SKM-1 treated with dmso at 0.1 percent for 144 hours (cell line): Measurements from ENCODE around the gene SARS2.
A peak's percentile ranks its signal among the peaks of the same experiment; 100 is the strongest.
"Not testable (repeated sequence)": the region's sequence is repeated elsewhere in the genome, so short reads cannot be mapped to it uniquely, and the experiment has no call there.

ENCODE experiments used
- DNase-seq: peaks from one replicate; lab custom pipeline; 2025; ENCODE audit not compliant: unreplicated experiment; lab: John Stamatoyannopoulos, UW

The SARS2 gene

GRCh38 chr19:38893341-38893771 is 37.2 kb downstream of the SARS2 start:
- DNase-seq = no peak

GRCh38 chr19:38892841-38893240 is 37.7 kb downstream of the SARS2 start:
- no peak for DNase-seq

- DNase-seq = no peak
Measured at GRCh38 chr19:38891771-38892170, 38.8 kb downstream of the SARS2 start.

- DNase-seq = no peak
Measured at GRCh38 chr19:38890686-38891085, 39.9 kb downstream of the SARS2 start.

- DNase-seq = no peak
Measured at GRCh38 chr19:38889803-38890202, 40.8 kb downstream of the SARS2 start.

- no peak for DNase-seq
Measured at GRCh38 chr19:38888876-38889275, 41.7 kb downstream of the SARS2 start.

- DNase-seq = not testable (repeated sequence)
Measured at GRCh38 chr19:38884691-38885090, 45.9 kb downstream of the SARS2 start.

GRCh38 chr19:38883286-38883685 is 47.3 kb downstream of the SARS2 start:
- no peak for DNase-seq

- DNase-seq = no peak
Measured at GRCh38 chr19:38880882-38881609, 49.5 kb downstream of the SARS2 start.

GRCh38 chr19:38880076-38880881 is 50.3 kb downstream of the SARS2 start:
- DNase-seq = no peak

- DNase-seq = no peak
Measured at GRCh38 chr19:38879400-38879751, 51.2 kb downstream of the SARS2 start.

- no peak for DNase-seq
Measured at GRCh38 chr19:38878575-38879399, 51.8 kb downstream of the SARS2 start.

- peak; percentile 86 for DNase-seq
Measured at GRCh38 chr19:38877781-38878574, 52.6 kb downstream of the SARS2 start, which contains the start of gene RINL. RINL (minus strand) TSS chr19:38878275; CDS start chr19:38876742, 1,533 bp downstream.

- no peak for DNase-seq
Measured at GRCh38 chr19:38875656-38876395, 54.7 kb downstream of the SARS2 start.

- DNase-seq = not testable (repeated sequence)
Measured at GRCh38 chr19:38873400-38873799, 57.2 kb downstream of the SARS2 start.

- no peak for DNase-seq
Measured at GRCh38 chr19:38870612-38871011, 60.0 kb downstream of the SARS2 start.

GRCh38 chr19:38869836-38870607 is 60.5 kb downstream of the SARS2 start:
- no peak for DNase-seq

GRCh38 chr19:38869160-38869835 is 61.3 kb downstream of the SARS2 start:
- DNase-seq = no peak

GRCh38 chr19:38868551-38868950 is 62.0 kb downstream of the SARS2 start:
- no peak for DNase-seq
